SK-N-SH (cell line): ENCODE data around the gene GLDC.
"Not testable (repeated sequence)": the region's sequence is repeated elsewhere in the genome, so short reads cannot be mapped to it uniquely, and the experiment has no call there.

Experiments
- CTCF ChIP-seq: fragments of 200-600 bp; sonication (generic); IDR thresholded peaks from 2 replicates; pipeline ENCODE4 v1.6.1; 2017; ENCODE audit warnings: antibody characterized with exemption, mild to moderate bottlenecking, moderate library complexity
- POLR2AphosphoS5 ChIP-seq: IDR thresholded peaks from 2 replicates; pipeline ENCODE4 v1.6.1; 2012; ENCODE audit warnings: low read depth, low read length
- RFX5 ChIP-seq: IDR thresholded peaks from 2 replicates; pipeline ENCODE4 v1.6.1; 2012; ENCODE audit warnings: mild to moderate bottlenecking, improper control_type of control experiment, low read length

- TF ChIP-seq RFX5, CTCF, POLR2AphosphoS5: not testable (repeated sequence)
Measured at GRCh38 chr9:6542617-6543016, 102.9 kb downstream of the GLDC start.
